CD4-positive, alpha-beta T cell treated with Interleukin-6 at 100 ng/mL for 8 hours (primary cell): Measurements from ENCODE around the gene COMT.
A peak's percentile ranks its signal among the peaks of the same experiment; 100 is the strongest.

Experiments used
- DNase-seq: peaks from one replicate; pipeline ENCODE4 v3.0.0-alpha.2; 2020; ENCODE audit warnings: mixed read lengths, low spot score

Gene COMT

GRCh38 chr22:19970479-19971275 is 29.1 kb downstream of the COMT start:
- peak; percentile 63 for DNase-seq

DNA sequence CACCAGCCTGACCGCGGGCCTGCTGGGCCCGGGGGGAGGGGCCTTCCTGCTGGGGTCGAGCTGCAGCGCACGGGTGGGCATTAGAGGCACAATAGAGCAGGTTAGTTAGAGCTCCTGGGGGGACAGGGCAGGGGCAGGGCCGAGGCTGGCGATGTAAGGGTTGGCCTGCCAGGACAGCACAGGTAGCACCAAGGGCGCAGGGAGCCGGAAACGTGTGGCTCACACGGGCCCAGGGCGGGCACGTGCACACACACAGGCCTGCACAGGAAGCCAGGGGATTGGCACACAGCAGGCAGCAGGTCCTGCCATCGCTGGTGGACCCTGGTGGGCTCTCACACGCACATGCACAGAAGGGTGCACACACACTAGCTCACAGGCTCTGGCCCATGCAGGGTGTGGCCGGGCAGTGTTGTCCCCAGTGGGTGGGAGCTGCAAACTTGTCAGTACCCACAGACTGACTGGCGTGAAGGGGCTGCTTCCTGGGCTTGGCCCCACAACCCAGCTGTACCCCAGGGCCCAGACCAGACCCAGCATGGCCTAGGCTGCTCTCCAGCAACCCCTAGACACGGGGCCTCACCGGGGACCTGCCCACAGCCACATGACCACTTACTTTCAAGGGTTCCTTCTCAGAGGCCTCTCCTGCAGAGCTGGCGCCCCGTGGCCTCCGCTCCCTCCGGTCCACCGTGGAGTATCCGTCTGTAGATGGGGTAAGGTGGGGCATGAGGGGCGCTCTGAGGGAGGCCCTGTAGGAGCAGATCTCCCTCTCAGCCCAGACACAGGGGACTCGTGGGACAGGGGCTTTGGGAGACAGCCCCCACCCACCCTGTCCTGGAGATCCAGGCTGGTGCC is 29.9 kb downstream of the COMT start:
- no peak for DNase-seq

- no peak for DNase-seq
These were observed 30.7 kb downstream of the COMT start for GRCh38 chr22:19972251-19972650.

DNA sequence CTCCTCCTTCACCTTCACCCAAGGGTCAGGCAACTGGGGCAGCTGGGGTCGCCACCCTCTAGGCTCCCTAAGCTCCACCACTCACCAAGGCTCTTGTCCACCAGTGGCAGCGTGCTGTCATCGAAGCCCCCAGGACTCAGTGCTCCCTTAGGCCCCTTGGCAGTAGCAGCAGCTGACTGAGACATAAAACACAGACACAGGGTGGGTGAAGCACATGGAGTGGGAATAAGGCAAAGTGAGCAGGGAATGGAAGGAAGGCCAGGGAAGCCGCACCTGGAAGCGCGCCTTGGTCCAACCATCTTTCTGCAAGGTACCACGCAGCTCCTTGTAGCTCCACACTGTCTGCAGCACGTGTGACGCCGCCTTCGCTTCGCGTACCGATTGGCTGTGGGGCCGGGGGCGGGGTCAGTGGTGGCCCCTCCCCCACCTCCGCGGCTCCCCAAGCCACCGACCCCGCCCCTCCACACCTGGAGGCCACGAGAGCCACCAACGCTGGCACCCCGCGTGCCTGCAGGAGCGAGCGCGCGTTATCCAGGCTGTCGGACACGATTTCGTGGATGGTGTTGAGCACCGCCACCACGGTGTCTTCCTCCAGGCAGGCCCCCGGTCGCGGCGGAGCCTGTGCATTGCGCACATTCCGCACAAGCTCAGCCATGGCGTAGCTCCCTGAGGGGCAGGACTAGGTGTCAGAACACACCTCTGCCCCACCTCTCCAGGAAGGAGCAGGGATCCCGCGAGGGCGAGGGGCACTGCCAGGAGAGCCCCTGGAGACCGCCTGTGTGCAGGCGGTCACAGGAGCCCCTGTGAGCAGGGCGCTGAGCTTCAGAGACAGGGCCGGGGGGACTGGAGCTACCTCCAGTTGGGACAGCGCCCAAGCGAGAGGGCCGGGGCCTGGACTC is 31.3 kb downstream of the COMT start:
- DNase-seq: no peak

- DNase-seq: no peak
These were observed 32.1 kb downstream of the COMT start for GRCh38 chr22:19973551-19974267.

DNA sequence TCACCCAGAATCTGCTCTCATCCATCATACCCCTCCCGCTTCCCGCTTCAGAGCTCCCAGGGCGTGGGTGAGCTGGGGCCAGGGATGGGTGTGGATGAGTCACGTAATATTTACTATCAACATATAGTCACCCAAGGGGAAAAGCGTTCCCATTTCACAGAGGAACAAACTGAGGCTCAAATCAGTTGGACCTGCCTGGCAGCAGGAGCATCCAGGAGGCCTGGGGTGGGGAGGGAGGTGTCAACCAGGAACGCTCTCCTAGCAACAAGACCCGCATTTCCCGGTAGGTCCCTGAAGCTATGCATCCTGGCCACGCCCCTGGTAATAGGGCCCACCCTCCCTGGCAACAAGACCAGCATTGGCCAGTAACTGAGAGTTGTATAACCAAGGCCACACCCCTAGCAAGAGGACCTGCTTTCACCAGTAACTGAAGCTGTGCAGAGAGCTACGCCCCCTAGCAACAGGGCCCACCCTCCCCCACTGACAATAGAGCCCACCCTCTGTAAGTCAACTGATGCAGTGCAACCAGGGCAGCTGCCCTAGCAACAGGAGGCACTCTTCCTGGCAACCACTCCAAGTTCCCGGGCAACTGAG is 32.8 kb downstream of the COMT start:
- DNase-seq: no peak

DNA sequence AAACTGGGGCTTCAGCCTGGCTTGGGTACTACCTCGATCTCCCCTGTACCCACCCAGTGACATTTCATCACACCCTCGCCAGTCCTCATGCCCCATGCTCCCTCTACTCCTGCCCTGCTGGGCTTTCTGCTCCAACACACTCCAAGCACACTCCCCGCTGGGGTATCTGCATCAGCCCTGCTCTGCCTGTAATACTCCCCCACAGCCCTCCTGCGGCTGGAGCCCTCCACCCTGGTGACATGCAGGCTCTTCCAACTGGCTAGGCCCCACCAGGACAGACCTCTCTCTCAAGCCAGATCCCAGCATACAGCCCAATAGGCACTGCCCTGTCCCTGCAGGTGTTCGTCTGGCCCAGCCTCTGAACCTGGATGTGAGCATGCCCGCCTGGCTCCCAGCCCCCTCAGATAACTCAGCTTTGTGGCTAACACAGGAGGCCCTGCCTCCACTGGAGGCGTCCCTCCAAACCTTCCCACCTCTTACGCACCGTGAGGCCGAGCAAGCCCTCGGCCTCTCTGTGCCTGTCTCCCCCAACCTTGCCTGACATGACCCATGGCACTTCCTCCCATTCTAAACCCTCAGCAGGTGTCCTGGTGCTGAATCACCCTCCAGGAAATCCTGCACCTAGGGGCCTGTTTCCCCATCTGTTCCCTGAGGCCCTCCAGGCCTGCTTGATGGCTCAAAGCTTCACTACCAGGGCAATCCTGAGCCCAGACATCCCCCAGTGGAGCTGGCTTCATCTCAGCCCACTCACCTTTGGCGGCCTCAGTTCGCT is 33.5 kb downstream of the COMT start:
- DNase-seq: no peak

GRCh38 chr22:19975707-19976035 is 34.1 kb downstream of the COMT start:
- no peak for DNase-seq

- DNase-seq: no peak
These were observed 35.1 kb downstream of the COMT start for GRCh38 chr22:19976671-19977070.

DNA sequence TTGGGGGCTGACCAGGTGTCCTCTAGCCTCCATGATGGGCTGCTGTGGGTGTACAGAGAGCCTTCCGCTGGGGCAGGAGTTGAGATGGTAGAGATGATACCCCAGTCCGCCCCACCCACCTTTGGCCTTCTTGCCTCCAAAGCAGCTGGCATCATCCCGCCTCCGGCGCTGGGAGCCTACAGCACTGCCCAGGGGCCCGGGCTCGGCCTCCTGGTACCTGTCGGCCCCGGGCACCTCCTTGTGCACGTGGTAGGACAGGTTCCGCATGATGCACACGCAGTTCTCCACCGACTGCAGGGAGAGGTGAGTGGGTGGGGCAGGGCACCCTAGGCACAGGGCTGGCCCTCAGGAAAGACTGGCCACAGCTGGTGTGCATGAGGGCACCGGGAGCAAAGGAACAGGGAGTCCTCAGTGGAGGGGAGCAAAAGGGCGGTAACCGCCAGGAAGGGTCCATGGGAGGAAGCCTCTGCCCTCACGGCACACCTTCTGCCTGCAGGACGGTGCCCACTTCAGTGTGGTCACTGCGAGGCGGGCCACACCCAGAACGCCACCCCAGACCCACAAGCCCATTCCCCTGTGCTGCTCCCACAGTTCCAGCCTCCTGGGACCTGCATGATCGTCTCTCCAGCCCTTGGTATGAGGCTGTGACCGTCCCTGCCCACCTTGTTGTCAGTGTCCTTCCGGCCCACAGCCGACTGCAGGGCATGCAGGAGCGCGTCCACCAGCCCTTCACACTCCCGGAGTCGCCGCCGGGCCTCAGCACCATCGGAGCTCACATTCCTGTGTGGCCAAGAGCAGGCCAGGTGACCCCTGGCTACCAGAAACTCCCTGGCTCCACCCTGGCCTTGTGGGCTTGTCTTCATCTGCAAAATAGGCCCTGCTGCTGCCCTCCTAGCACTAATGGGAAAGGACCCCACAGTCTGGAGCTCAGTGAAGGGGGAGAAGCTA is 36.0 kb downstream of the COMT start:
- DNase-seq: no peak

DNA sequence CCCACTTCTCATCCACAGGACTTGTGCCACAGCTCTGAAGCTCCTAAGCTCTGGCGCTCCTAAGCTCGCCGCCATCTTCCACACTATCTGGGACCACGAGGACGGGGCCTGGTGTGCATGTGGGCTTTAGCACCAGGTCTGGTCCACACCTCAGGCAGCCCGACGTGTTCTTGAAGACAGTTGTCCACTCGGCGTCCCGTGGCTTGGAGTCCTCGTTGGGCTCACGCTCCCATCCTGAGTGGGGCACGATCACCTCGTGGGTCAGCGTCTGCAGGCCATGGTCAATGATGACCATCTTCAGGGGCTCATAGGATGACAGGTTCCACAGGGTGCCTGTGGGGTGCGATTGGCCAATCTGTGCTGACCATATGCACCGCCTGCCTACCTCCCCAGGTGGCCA is 37.2 kb downstream of the COMT start:
- DNase-seq: no peak

- no peak for DNase-seq
These were observed 38.3 kb downstream of the COMT start for GRCh38 chr22:19979712-19980493.

DNA sequence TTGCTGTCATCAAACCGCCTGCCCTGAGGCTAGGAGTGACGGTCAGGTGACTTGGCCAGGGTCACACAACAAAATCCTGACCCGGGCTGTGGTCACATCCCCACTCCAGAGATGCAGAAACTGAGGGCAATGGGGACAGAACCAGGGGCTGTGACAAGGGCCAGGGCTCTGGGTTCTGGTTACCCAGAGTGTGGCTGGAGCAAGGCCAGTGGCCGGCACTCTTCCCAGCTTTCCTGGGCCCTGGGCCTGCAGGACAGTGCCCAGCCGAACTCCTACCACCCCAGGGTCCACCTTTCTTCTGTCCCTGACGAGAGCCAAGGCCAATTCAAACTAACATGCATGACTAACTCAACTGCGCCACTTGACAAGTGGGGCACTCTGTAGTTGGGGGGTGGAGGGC is 39.2 kb downstream of the COMT start:
- DNase-seq: no peak

DNA sequence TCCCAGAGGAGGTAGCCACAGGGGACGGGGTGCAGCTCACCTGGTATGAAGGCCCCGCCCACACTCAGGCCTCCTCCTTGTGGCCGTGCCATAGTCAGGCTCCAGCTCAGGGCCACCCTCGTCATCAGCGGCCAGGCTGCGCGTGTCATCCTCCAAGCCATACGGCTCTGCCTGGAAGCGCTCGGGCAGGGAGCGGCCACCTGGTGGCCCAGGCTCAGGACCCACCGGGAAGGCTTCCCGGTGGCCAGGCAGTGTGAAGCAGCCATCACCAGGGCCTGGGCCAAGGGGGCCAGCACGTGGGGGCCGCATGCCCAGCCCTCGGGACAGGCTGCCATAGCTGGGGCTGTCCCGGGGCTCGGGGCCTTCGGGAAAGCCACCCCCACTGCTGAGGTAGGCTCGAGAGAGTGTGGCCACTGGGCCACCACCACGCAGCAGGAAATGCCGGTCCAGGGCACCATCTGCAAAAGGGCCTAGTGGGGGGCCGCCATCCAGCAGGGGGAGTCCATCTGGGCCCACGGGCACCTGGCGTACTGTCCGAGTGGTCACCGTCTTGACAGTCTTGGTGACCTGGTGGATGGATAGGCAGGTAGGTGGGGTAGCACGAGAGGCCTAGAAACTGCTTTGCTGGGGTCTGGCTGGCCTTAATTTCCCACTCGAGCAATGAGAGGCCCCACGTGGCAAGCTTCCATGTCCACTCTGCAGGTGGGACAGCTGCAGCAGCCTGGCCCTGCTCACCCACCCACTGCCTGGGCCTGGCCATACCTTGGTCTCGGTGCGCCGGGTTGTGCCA is 39.8 kb downstream of the COMT start:
- DNase-seq: no peak

GRCh38 chr22:19981961-19982920 is 40.7 kb downstream of the COMT start:
- no peak for DNase-seq

DNA sequence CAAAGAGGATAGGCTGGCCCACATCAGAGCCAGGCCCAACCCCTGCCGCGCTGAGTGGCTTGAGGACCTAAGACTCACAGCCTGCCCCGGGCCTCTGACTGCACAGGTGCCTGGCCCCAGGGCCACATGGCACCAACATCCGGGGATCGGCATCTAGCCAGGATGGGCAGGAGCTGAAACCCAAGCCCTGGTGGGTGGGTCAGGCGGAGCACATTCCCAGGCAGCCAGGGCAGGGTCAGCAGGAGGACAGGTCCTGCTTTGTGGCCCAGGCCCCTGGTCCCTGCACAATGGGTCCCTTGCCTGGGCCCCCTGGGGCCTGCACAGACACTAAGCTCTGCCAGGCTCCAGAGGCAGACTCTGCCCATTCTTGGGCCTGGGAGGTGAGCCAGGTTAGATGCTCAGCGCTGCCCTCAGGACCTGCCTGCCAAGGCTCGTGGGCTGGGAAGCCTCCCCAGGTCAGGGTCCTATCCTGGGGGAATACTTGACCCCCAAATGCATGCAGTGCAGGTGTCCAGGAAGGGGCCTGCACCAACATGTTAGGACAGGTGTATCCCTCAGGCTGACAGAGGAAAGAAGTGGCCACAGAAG is 41.5 kb downstream of the COMT start:
- no peak for DNase-seq
